ENCODE results near the gene KEL. TPM values are rescaled to one million over a fixed set of nuclear protein-coding genes. Genes with fewer than 3 reads are reported as not detected.

Gene KEL
- total and polyA plus RNA-seq, 2 of the 4 experiments (the other 2 are of a cell fraction): 0.03 TPM; not detected in 1

GRCh38 chr7:142908290-142908689, 53.9 kb downstream of the KEL start (continued):
- TF ChIP-seq MAZ (IDR thresholded peaks at IDR 0.05; ENCODE audit: borderline replicate concordance, low read depth, low read length) (no peak), MXI1 (IDR thresholded peaks at IDR 0.05; ENCODE audit: borderline replicate concordance, low read depth, low read length) (no peak), CEBPB (IDR thresholded peaks at IDR 0.05; ENCODE audit: low read depth, low read length) (no peak)

GRCh38 chr7:142906643-142907042, 55.5 kb downstream of the KEL start:
- H2BK120ac ChIP-seq (ENCODE audit: low read depth, low read length): no peak overlapping the region
- H3K9me3 ChIP-seq (ENCODE audit: control insufficient read depth, insufficient read depth, low read length): peaks cover 6% of the 10 kb centered on the region
- no peak overlapping the region for H3K14ac ChIP-seq (replicated peaks; ENCODE audit: low read depth, low read length)
- no peak overlapping the region for H3K4me2 ChIP-seq (ENCODE audit: low read depth, low read length)
- intact Hi-C loops (cut with micrococcal nuclease): no loop called here
- H2AK9ac ChIP-seq (replicated peaks; ENCODE audit: low read depth, low read length, poor library complexity): no peak overlapping the region
- no peak overlapping the region for H3K23ac ChIP-seq (ENCODE audit: low read depth, low read length)
- H3K56ac ChIP-seq (ENCODE audit: extremely low read depth, insufficient read depth, low read length): no peak overlapping the region
- no peak overlapping the region for H4K8ac ChIP-seq (ENCODE audit: low read depth in 2 of 2, low read length in 2 of 2)
- POLR2A ChIA-PET (ENCODE audit: unreplicated experiment): no interaction called here
- no peak overlapping the region for H3K27ac ChIP-seq (ENCODE audit: insufficient read depth, low read length)
- in situ Hi-C loops (cut with MboI; ENCODE audit: low sequenced_read_pairs): no loop called here
- no peak overlapping the region for H3K4ac ChIP-seq (ENCODE audit: low read depth, low read length)
- H3K36me3 ChIP-seq (ENCODE audit: control insufficient read depth, insufficient read depth, low read length): no peaks in the 10 kb centered on the region
- no peak overlapping the region for H2AK5ac ChIP-seq (ENCODE audit: low read depth, low read length)
- no TSS peak for BruUV-seq (replicated peaks)
- ATAC-seq (ENCODE audit: low read depth) (no peak), DNase-seq (no peak)
- H2BK15ac ChIP-seq (ENCODE audit: low read depth, low read length): no peak overlapping the region
- no peak overlapping the region for H4K91ac ChIP-seq (ENCODE audit: insufficient read depth, low read depth, low read length)
- H3K27me3 ChIP-seq (ENCODE audit: control insufficient read depth, insufficient read depth, low read length): no peaks in the 10 kb centered on the region
- H3K9ac ChIP-seq (ENCODE audit: low read depth, low read length): no peak overlapping the region
- H3K79me1 ChIP-seq (ENCODE audit: low read depth in 1 of 2, low read length in 2 of 2): no peaks in the 10 kb centered on the region
- H4K5ac ChIP-seq (ENCODE audit: low read depth, low read length): no peak overlapping the region
- dilution Hi-C loops (cut with HindIII; ENCODE audit: low sequenced_read_pairs, unreplicated experiment): no loop called here
- CTCF ChIA-PET: no interaction called here
- H4K20me1 ChIP-seq (ENCODE audit: insufficient read depth, low read length): no peaks in the 10 kb centered on the region
- no peak for TF ChIP-seq MXI1 (IDR thresholded peaks at IDR 0.05; ENCODE audit: borderline replicate concordance, low read depth, low read length)
- TF ChIP-seq RCOR1 (IDR thresholded peaks at IDR 0.05; ENCODE audit: insufficient replicate concordance, low read length): no peak
- no peak for TF ChIP-seq RFX5 (IDR thresholded peaks at IDR 0.05; ENCODE audit: low read depth, low read length)
- H3K18ac ChIP-seq (ENCODE audit: low read depth, low read length): no peak overlapping the region
- WGBS, 2 experiments (ENCODE audit: extremely low coverage in 2 of 2, insufficient read length in 1 of 2): no CpG with 5 or more reads among the region's 2 CpGs
- no peak overlapping the region for H2AFZ ChIP-seq (replicated peaks; ENCODE audit: low read length, poor library complexity)
- H2BK5ac ChIP-seq (ENCODE audit: low read depth, low read length, poor library complexity, severe bottlenecking): no peak overlapping the region
- no peaks in the 10 kb centered on the region for H3K9me1 ChIP-seq (ENCODE audit: insufficient read depth, low read length)
- no peaks in the 10 kb centered on the region for H3K4me1 ChIP-seq (ENCODE audit: control insufficient read depth, insufficient read depth, low read length)
- no peak overlapping the region for H2BK20ac ChIP-seq (ENCODE audit: low read depth, low read length)
- no peak overlapping the region for H3K4me3 ChIP-seq (ENCODE audit: insufficient read depth, low read depth, low read length)
